SK-N-SH (cell line): Measurements from ENCODE around the gene WNK1. TPM values are rescaled to one million over a fixed set of nuclear protein-coding genes. Genes with fewer than 3 reads are reported as not detected.
"Not testable (repeated sequence)": the region's sequence is repeated elsewhere in the genome, so short reads cannot be mapped to it uniquely, and the experiment has no call there.

Experiments
- CTCF ChIA-PET: fragments of 300-600, 350-600 bp; formaldehyde crosslinking; extraction: SDS; loops from one replicate; lab custom pipeline; 2021; lab: Yijun Ruan, JAX
- POLR2A ChIA-PET: fragments of 350-600 bp; sonication (Branson Sonifier 250); formaldehyde crosslinking; extraction: SDS; loops from one replicate; lab custom pipeline; 2020; ENCODE audit warnings: antibody characterized with exemption, inconsistent platforms; lab: Yijun Ruan, JAX
- DNase-seq: peaks from one replicate; pipeline ENCODE4 v3.0.0; 2012
- H2AFZ ChIP-seq: fragments of 200-600 bp; sonication (generic); 2 replicates; pipeline ENCODE4 v1.8.1; 2016; ENCODE audit warnings: antibody characterized with exemption, mild to moderate bottlenecking, low read depth
- H3F3A ChIP-seq: fragments of 200-600 bp; sonication (generic); replicated peaks from 2 replicates; pipeline ENCODE3; 2016; ENCODE audit warnings: antibody characterized with exemption, mild to moderate bottlenecking; ENCODE audit not compliant: insufficient read depth
- H3K27ac ChIP-seq, 2 experiments: fragments of 200-500 bp in 1 of 2; fragments of 200-600 bp in 1 of 2; sonication (Bioruptor generic) in 1 of 2; sonication (generic), shearing (Covaris generic) in 1 of 2; 2 replicates each; pipeline versions ENCODE4 v1.5.1 to v1.6.1; 2014 to 2016; ENCODE audit warnings: low read depth in 2 of 2, inconsistent platforms in 1 of 2, low read length in 1 of 2, mild to moderate bottlenecking in 1 of 2, mixed read lengths in 1 of 2
- H3K27me3 ChIP-seq: fragments of 200-600 bp; sonication (generic), shearing (Covaris generic); 2 replicates; pipeline ENCODE4 v1.6.1; 2016; ENCODE audit warnings: mixed run types; ENCODE audit not compliant: insufficient read depth
- H3K36me3 ChIP-seq, 2 experiments: fragments of 200-500 bp in 1 of 2; fragments of 200-600 bp in 1 of 2; sonication (Bioruptor generic) in 1 of 2; sonication (generic) in 1 of 2; replicated peaks in 1 of 2; 2 replicates each; pipeline versions ENCODE3 to v1.5.1; 2014 to 2016; ENCODE audit warnings: low read length in 1 of 2, mild to moderate bottlenecking in 1 of 2; ENCODE audit not compliant: insufficient read depth in 2 of 2, control insufficient read depth in 1 of 2
- H3K4me1 ChIP-seq, 2 experiments: fragments of 200-500 bp in 1 of 2; fragments of 200-600 bp in 1 of 2; sonication (Bioruptor generic) in 1 of 2; sonication (generic), shearing (Covaris generic) in 1 of 2; 2 replicates each; pipeline versions ENCODE4 v1.5.1 to v1.6.1; 2014 to 2016; ENCODE audit warnings: low read depth in 1 of 2, low read length in 1 of 2, mixed run types in 1 of 2; ENCODE audit not compliant: insufficient read depth in 2 of 2, control insufficient read depth in 1 of 2
- H3K4me2 ChIP-seq: fragments of 200-600 bp; sonication (generic), shearing (Covaris generic); 2 replicates; pipeline ENCODE4 v1.6.1; 2017; ENCODE audit warnings: mixed run types
- H3K4me3 ChIP-seq, 2 experiments: fragments of 200-500 bp in 1 of 2; fragments of 200-600 bp in 1 of 2; sonication (Bioruptor generic) in 1 of 2; sonication (generic), shearing (Covaris generic) in 1 of 2; 2 replicates each; pipeline versions ENCODE4 v1.5.1 to v1.8.1; 2014 to 2016; ENCODE audit warnings: low read depth in 2 of 2, inconsistent platforms in 1 of 2, low read length in 1 of 2, mild to moderate bottlenecking in 1 of 2, mixed read lengths in 1 of 2, moderate library complexity in 1 of 2
- H3K79me2 ChIP-seq: fragments of 200-600 bp; sonication (generic); 2 replicates; pipeline ENCODE4 v1.8.1; 2017; ENCODE audit warnings: mild to moderate bottlenecking; ENCODE audit not compliant: insufficient read depth
- H3K9ac ChIP-seq: fragments of 200-600 bp; sonication (generic); 2 replicates; pipeline ENCODE4 v1.6.1; 2017; ENCODE audit warnings: mixed run types
- H3K9me2 ChIP-seq: fragments of 200-600 bp; sonication (generic); 2 replicates; pipeline ENCODE4 v1.6.1; 2017; ENCODE audit warnings: mixed run types
- H3K9me3 ChIP-seq: fragments of 200-600 bp; sonication (generic); 2 replicates; pipeline ENCODE4 v1.6.1; 2017; ENCODE audit warnings: mixed run types, mild to moderate bottlenecking, moderate library complexity
- H4K20me1 ChIP-seq: fragments of 200-600 bp; sonication (generic); 2 replicates; pipeline ENCODE4 v1.6.1; 2017; ENCODE audit warnings: mild to moderate bottlenecking, mixed run types; ENCODE audit not compliant: insufficient read depth
- CHD2 ChIP-seq: fragments of 150-350 bp; IDR thresholded peaks from 2 replicates; pipeline ENCODE4 v1.6.1; 2018; ENCODE audit warnings: low read length; ENCODE audit not compliant: partially characterized antibody
- ELF1 ChIP-seq: IDR thresholded peaks from 2 replicates; pipeline ENCODE4 v1.4.0; 2012
- EZH2phosphoT487 ChIP-seq: fragments of 200-600 bp; sonication (generic); IDR thresholded peaks from 2 replicates; pipeline ENCODE4 v1.6.1; 2017; ENCODE audit warnings: low read depth, mixed run types, mild to moderate bottlenecking, antibody characterized with exemption, moderate library complexity, borderline replicate concordance
- FOSL2 ChIP-seq: IDR thresholded peaks from 2 replicates; pipeline ENCODE4 v1.4.0; 2012; ENCODE audit warnings: low read depth, mild to moderate bottlenecking, moderate library complexity, borderline replicate concordance
- FOXM1 ChIP-seq: IDR thresholded peaks from 2 replicates; pipeline ENCODE4 v1.4.0; 2012; ENCODE audit warnings: low read depth, mild to moderate bottlenecking
- GABPA ChIP-seq: IDR thresholded peaks from 2 replicates; pipeline ENCODE4 v1.4.0; 2012; ENCODE audit warnings: low read depth, mild to moderate bottlenecking
- IRF3 ChIP-seq: fragments of 150-350 bp; IDR thresholded peaks from 2 replicates; pipeline ENCODE4 v1.6.1; 2016; ENCODE audit warnings: mild to moderate bottlenecking, low read depth, low read length
- JUND ChIP-seq: IDR thresholded peaks from 2 replicates; pipeline ENCODE4 v1.4.0; 2012
- MAX ChIP-seq: IDR thresholded peaks from 2 replicates; pipeline ENCODE4 v1.4.0; 2012; ENCODE audit warnings: low read depth
- NFIC ChIP-seq: IDR thresholded peaks from 2 replicates; pipeline ENCODE4 v1.4.0; 2012; ENCODE audit warnings: borderline replicate concordance
- POLR2AphosphoS5 ChIP-seq: IDR thresholded peaks from 2 replicates; pipeline ENCODE4 v1.6.1; 2012; ENCODE audit warnings: low read depth, low read length
- RAD21 ChIP-seq: IDR thresholded peaks from 2 replicates; pipeline ENCODE4 v1.6.1; 2012; ENCODE audit warnings: mild to moderate bottlenecking, low read length
- RXRA ChIP-seq: IDR thresholded peaks from 2 replicates; pipeline ENCODE4 v1.4.0; 2012; ENCODE audit warnings: low read depth, mild to moderate bottlenecking, borderline replicate concordance
- SMC3 ChIP-seq: IDR thresholded peaks from 2 replicates; pipeline ENCODE4 v1.6.1; 2012; ENCODE audit warnings: low read depth, low read length, improper control_type of control experiment
- USF1 ChIP-seq: IDR thresholded peaks from 2 replicates; pipeline ENCODE4 v1.4.0; 2012; ENCODE audit warnings: low read depth, borderline replicate concordance
- USF2 ChIP-seq: fragments of 150-350 bp; IDR thresholded peaks from 2 replicates; pipeline ENCODE4 v1.6.1; 2017; ENCODE audit warnings: antibody characterized with exemption, low read length, low read depth, borderline replicate concordance
- YY1 ChIP-seq: IDR thresholded peaks from 2 replicates; pipeline ENCODE4 v1.4.0; 2012; ENCODE audit warnings: low read depth, mild to moderate bottlenecking
- WGBS: methylation state at CpG from one replicate; pipeline ENCODE4 v1.1.6; 2017; ENCODE audit warnings: low lambda C conversion rate; 5-methylcytosine and 5-hydroxymethylcytosine counted together
- polyA plus RNA-seq, 3 experiments: library from polyadenylated mRNA; depleted of rRNA; stranded (reverse); fragments of >200 nt; gene quantifications; 2 replicates each; pipeline ENCODE4 v1.2.3, GENCODE V29; 2012
- TF ChIP-seq, protein P1 (sequence below): IDR thresholded peaks from 2 replicates; pipeline ENCODE4 v1.4.0; 2012; ENCODE audit warnings: low read depth, borderline replicate concordance

WNK1 gene
- polyA plus RNA-seq, 1 of the 3 experiments (the other 2 are of a cell fraction): 30.5 TPM

- DNase-seq: no peak
- Histone ChIP-seq H3K27me3 (no peaks in the 10 kb centered on the region), H3K9ac (no peak overlapping the region), H3K79me2 (peaks cover 92% of the 10 kb centered on the region), H3K27ac (no peak overlapping the region), H4K20me1 (peaks cover 67% of the 10 kb centered on the region), H3K36me3 (peaks cover 12 to 14% of the 10 kb centered on the region in 2 experiments), H2AFZ (no peak overlapping the region), H3K4me1 (peaks cover 2 to 25% of the 10 kb centered on the region in 2 experiments), H3K9me2 (no peaks in the 10 kb centered on the region), H3K4me3 (no peak overlapping the region), H3F3A (no peaks in the 10 kb centered on the region), H3K4me2 (no peak overlapping the region), H3K9me3 (no peaks in the 10 kb centered on the region)
- WGBS: 98% methylated on average over 2 of the region's 2 CpGs
- no peak for TF ChIP-seq POLR2AphosphoS5
- TF ChIP-seq ELF1: no peak
- no peak for TF ChIP-seq FOXM1
- no peak for TF ChIP-seq USF1
- TF ChIP-seq SMC3: no peak
- no peak for TF ChIP-seq CHD2
- TF ChIP-seq MAX: no peak
- TF ChIP-seq JUND: no peak
- TF ChIP-seq FOSL2: no peak
- no peak for TF ChIP-seq GABPA
- no peak for TF ChIP-seq RXRA
- no peak for TF ChIP-seq USF2
- TF ChIP-seq RAD21: no peak
- TF ChIP-seq, protein P1, sequence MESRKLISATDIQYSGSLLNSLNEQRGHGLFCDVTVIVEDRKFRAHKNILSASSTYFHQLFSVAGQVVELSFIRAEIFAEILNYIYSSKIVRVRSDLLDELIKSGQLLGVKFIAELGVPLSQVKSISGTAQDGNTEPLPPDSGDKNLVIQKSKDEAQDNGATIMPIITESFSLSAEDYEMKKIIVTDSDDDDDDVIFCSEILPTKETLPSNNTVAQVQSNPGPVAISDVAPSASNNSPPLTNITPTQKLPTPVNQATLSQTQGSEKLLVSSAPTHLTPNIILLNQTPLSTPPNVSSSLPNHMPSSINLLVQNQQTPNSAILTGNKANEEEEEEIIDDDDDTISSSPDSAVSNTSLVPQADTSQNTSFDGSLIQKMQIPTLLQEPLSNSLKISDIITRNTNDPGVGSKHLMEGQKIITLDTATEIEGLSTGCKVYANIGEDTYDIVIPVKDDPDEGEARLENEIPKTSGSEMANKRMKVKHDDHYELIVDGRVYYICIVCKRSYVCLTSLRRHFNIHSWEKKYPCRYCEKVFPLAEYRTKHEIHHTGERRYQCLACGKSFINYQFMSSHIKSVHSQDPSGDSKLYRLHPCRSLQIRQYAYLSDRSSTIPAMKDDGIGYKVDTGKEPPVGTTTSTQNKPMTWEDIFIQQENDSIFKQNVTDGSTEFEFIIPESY: no peak
- no peak for TF ChIP-seq EZH2phosphoT487
- TF ChIP-seq IRF3: no peak
- TF ChIP-seq YY1: no peak
- TF ChIP-seq NFIC: no peak
- ChIA-PET POLR2A (no interaction called here), CTCF (interaction anchor here (1.1 to 5.7 kb wide), 8 partner anchors 10 to 253 kb away, joined by 3 to 95 read pairs (median 26); partner anchors contain the start of genes RAD52 and WNK1)
Observed at GRCh38 chr12:812950-813349, 60.6 kb downstream of the WNK1 start.

- CTCF ChIA-PET: interaction anchor here (0.6 to 5.7 kb wide), 37 partner anchors 9 to 300 kb away, joined by 3 to 95 read pairs (median 5); partner anchors contain the start of genes RAD52 and WNK1
- H3K9ac ChIP-seq, H3K4me3 ChIP-seq, H3K9me2 ChIP-seq, H3K4me2 ChIP-seq, H3K4me1 ChIP-seq, H3K9me3 ChIP-seq, DNase-seq, H3K27ac ChIP-seq, H2AFZ ChIP-seq, H3K27me3 ChIP-seq, H3F3A ChIP-seq: not testable (repeated sequence)
- H3K79me2 ChIP-seq: peaks cover 92% of the 10 kb centered on the region
- POLR2A ChIA-PET: interaction anchor here (0.6 kb wide), 1 partner anchor 220 kb away, joined by 3 read pairs; no protein-coding TSS in a partner anchor
- H4K20me1 ChIP-seq: peaks cover 26% of the 10 kb centered on the region
- H3K36me3 ChIP-seq: peaks cover 15 to 34% of the 10 kb centered on the region in 2 experiments
- 84% methylated on average over 9 of the region's 9 CpGs for WGBS
Observed at GRCh38 chr12:817456-817855, 65.1 kb downstream of the WNK1 start.
